ENCODE measurements around the gene PRPF19. TPM values are rescaled to one million over a fixed set of nuclear protein-coding genes. Genes with fewer than 3 reads are reported as not detected.

Gene PRPF19
- polyA plus RNA-seq, 1 donor (not counting 4 experiments of a cell fraction or from before 2014, with no cell fraction given) = 35.4 TPM

DNA sequence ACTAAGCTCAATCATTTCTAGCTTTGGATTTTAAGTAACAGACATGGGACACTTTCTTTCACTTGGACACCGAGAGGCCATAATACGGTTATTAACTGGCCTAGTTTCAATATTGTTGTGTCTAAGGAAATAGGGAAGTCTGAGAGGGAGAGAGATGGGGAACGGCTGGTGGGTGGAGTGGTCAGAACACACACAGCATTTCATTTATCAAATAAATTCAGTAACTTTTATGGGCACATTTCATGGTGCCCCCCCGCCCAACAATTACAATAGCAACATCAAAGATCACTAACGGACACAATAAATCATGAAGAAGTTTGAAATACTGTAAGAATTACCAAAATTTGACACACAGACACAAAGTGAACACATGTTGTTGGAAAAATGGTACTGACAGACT is 10.7 kb downstream of the PRPF19 start:
- H3K27me3 ChIP-seq (ENCODE audit: control insufficient read depth, extremely low read depth, insufficient read depth, low read length) = no peaks in the 10 kb centered on the region
- no peaks in the 10 kb centered on the region for H4K20me1 ChIP-seq (ENCODE audit: control insufficient read depth, extremely low read depth, insufficient read depth, low read length)
- no peak for FAIRE-seq
- H2AFZ ChIP-seq (ENCODE audit: control insufficient read depth, low read length) = no peak overlapping the region
- H3K4me2 ChIP-seq (ENCODE audit: control insufficient read depth, extremely low read depth, insufficient read depth, low read depth, low read length) = no peak overlapping the region
- no peak overlapping the region for H3K9ac ChIP-seq (ENCODE audit: control insufficient read depth, extremely low read depth, insufficient read depth, low read length)
- H3K4me1 ChIP-seq (ENCODE audit: control insufficient read depth, extremely low read depth, insufficient read depth, low read length) = no peaks in the 10 kb centered on the region
- TF ChIP-seq, protein P1, sequence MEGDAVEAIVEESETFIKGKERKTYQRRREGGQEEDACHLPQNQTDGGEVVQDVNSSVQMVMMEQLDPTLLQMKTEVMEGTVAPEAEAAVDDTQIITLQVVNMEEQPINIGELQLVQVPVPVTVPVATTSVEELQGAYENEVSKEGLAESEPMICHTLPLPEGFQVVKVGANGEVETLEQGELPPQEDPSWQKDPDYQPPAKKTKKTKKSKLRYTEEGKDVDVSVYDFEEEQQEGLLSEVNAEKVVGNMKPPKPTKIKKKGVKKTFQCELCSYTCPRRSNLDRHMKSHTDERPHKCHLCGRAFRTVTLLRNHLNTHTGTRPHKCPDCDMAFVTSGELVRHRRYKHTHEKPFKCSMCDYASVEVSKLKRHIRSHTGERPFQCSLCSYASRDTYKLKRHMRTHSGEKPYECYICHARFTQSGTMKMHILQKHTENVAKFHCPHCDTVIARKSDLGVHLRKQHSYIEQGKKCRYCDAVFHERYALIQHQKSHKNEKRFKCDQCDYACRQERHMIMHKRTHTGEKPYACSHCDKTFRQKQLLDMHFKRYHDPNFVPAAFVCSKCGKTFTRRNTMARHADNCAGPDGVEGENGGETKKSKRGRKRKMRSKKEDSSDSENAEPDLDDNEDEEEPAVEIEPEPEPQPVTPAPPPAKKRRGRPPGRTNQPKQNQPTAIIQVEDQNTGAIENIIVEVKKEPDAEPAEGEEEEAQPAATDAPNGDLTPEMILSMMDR (optimal IDR thresholded peaks at IDR 0.05 in 1 of 3, IDR thresholded peaks at IDR 0.05 in 1 of 3, conservative IDR thresholded peaks at IDR 0.05 in 1 of 3; ENCODE audit: extremely low read depth in 1 of 3, insufficient read depth in 2 of 3, low read length in 3 of 3) = no peak
- no peak for TF ChIP-seq EZH2 (IDR thresholded peaks at IDR 0.05; ENCODE audit: low read length)
- H3K9me1 ChIP-seq (ENCODE audit: control insufficient read depth, extremely low read depth, insufficient read depth, low read length) = no peaks in the 10 kb centered on the region
- H3K36me3 ChIP-seq (ENCODE audit: control insufficient read depth in 2 of 2, extremely low read depth in 1 of 2, insufficient read depth in 2 of 2, low read length in 2 of 2) = peaks cover 33 to 42% of the 10 kb centered on the region in 2 experiments
- H3K79me2 ChIP-seq (ENCODE audit: control insufficient read depth, insufficient read depth, low read length) = no peaks in the 10 kb centered on the region
- H3K9me3 ChIP-seq (ENCODE audit: control insufficient read depth, low read depth, low read length) = no peaks in the 10 kb centered on the region
- DNase-seq (ENCODE audit: low read depth, low spot score) = no peak
- dilution Hi-C loops (cut with MboI; ENCODE audit: extremely low pct_ligation_motif_present, low sequenced_read_pairs) = no loop called here
- no peak overlapping the region for H3K27ac ChIP-seq (ENCODE audit: control insufficient read depth, insufficient read depth, low read length)
- H3K4me3 ChIP-seq (ENCODE audit: control insufficient read depth in 2 of 3, extremely low read depth in 1 of 3, insufficient read depth in 2 of 3, low read depth in 1 of 3, low read length in 3 of 3) = no peak overlapping the region

DNA sequence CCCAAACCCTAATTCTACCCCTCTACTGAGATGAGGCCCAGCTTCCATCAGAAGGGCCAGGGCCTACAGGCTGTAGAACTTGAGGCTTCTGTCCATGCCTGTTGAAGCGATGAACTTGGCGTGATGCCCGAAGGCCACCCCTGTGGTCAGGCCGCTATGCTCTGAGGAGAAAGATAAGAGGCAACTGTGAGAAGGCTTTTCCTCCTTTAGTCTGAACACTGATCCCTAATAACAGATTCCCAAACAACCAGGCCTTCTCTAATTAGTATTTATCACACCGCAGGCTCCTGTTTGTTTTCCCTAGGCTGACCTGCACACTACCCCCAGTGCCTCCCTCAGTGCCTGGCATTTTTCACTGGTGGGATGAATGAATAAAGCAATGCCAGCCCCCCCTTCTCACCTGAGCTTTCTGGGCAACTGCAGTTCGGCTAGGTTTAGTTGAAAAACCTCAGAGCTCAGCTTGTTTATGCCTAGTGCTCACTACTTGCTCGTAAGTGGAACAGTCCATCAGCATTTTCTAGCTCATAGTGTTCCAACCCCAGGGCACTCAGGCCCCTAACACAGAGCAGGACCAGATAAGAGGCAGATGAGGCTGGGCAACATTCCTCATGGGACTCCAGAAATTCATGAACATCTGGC is 15.2 kb downstream of the PRPF19 start:
- dilution Hi-C loops (cut with MboI; ENCODE audit: extremely low pct_ligation_motif_present, low sequenced_read_pairs) = no loop called here
- DNase-seq (ENCODE audit: low read depth, low spot score) (no peak), FAIRE-seq (no peak)
- no peak for TF ChIP-seq EZH2 (IDR thresholded peaks at IDR 0.05; ENCODE audit: low read length)
- TF ChIP-seq, protein P1 (optimal IDR thresholded peaks at IDR 0.05 in 1 of 3, IDR thresholded peaks at IDR 0.05 in 1 of 3, conservative IDR thresholded peaks at IDR 0.05 in 1 of 3; ENCODE audit: extremely low read depth in 1 of 3, insufficient read depth in 2 of 3, low read length in 3 of 3) = no peak
- Histone ChIP-seq H3K27me3 (ENCODE audit: control insufficient read depth, extremely low read depth, insufficient read depth, low read length) (no peaks in the 10 kb centered on the region), H3K4me1 (ENCODE audit: control insufficient read depth, extremely low read depth, insufficient read depth, low read length) (no peaks in the 10 kb centered on the region), H3K9ac (ENCODE audit: control insufficient read depth, extremely low read depth, insufficient read depth, low read length) (no peak overlapping the region), H2AFZ (ENCODE audit: control insufficient read depth, low read length) (no peak overlapping the region), H3K4me3 (ENCODE audit: control insufficient read depth in 2 of 3, extremely low read depth in 1 of 3, insufficient read depth in 2 of 3, low read depth in 1 of 3, low read length in 3 of 3) (no peak overlapping the region), H3K36me3 (ENCODE audit: control insufficient read depth in 2 of 2, extremely low read depth in 1 of 2, insufficient read depth in 2 of 2, low read length in 2 of 2) (peaks cover 6 to 22% of the 10 kb centered on the region in 2 experiments), H3K9me3 (ENCODE audit: control insufficient read depth, low read depth, low read length) (no peaks in the 10 kb centered on the region), H3K9me1 (ENCODE audit: control insufficient read depth, extremely low read depth, insufficient read depth, low read length) (no peaks in the 10 kb centered on the region), H3K4me2 (ENCODE audit: control insufficient read depth, extremely low read depth, insufficient read depth, low read depth, low read length) (no peak overlapping the region), H4K20me1 (ENCODE audit: control insufficient read depth, extremely low read depth, insufficient read depth, low read length) (no peaks in the 10 kb centered on the region), H3K27ac (ENCODE audit: control insufficient read depth, insufficient read depth, low read length) (no peak overlapping the region), H3K79me2 (ENCODE audit: control insufficient read depth, insufficient read depth, low read length) (no peaks in the 10 kb centered on the region)
